Suprapubic skin (tissue), 3 donors: ENCODE measurements around the gene WDR1.

Experiments
- CTCF ChIP-seq, 2 donors: fragments of 200-600 bp in 1 of 2; fragments of 450-650 bp in 1 of 2; sonication (generic) in 1 of 2; IDR thresholded peaks; one replicate each; pipeline ENCODE4 v1.5.1; 2016 to 2019; ENCODE audit warnings: antibody characterized with exemption in 2 of 2, mild to moderate bottlenecking in 1 of 2, moderate library complexity in 1 of 2
- POLR2A ChIP-seq, 2 donors: fragments of 450-650 bp; IDR thresholded peaks; one replicate each; pipeline ENCODE4 v1.6.1; 2017; ENCODE audit warnings: antibody characterized with exemption in 2 of 2, mild to moderate bottlenecking in 2 of 2, moderate library complexity in 2 of 2

GRCh38 chr4:10085828-10086505, 30.6 kb downstream of the WDR1 start:
- no peak for TF ChIP-seq POLR2A (IDR thresholded peaks at IDR 0.05)
- TF ChIP-seq CTCF (IDR thresholded peaks at IDR 0.05): no peak
